Subcutaneous abdominal adipose tissue (tissue), 5 donors: Measurements from ENCODE around the gene ZNFX1.

ENCODE experiments used
- H3K27ac ChIP-seq: one replicate; pipeline ENCODE4 v1.7.0; 2013; ENCODE audit warnings: low read depth, mild to moderate bottlenecking, inconsistent platforms, low read length, moderate library complexity
- H3K27me3 ChIP-seq, 5 donors: one replicate each; pipeline ENCODE4 v1.7.0; 2013; ENCODE audit warnings: low read length in 5 of 5, inconsistent platforms in 1 of 5; ENCODE audit not compliant: control insufficient read depth in 5 of 5, insufficient read depth in 4 of 5
- H3K36me3 ChIP-seq, 5 donors: one replicate each; pipeline ENCODE4 v1.7.0; 2013; ENCODE audit warnings: low read length in 5 of 5; ENCODE audit not compliant: control insufficient read depth in 5 of 5, insufficient read depth in 5 of 5
- H3K4me1 ChIP-seq, 5 donors: one replicate each; pipeline ENCODE4 v1.7.0; 2013; ENCODE audit warnings: low read length in 5 of 5, mild to moderate bottlenecking in 3 of 5, moderate library complexity in 1 of 5; ENCODE audit not compliant: control insufficient read depth in 5 of 5, insufficient read depth in 5 of 5
- H3K4me3 ChIP-seq, 5 donors: one replicate each; pipeline ENCODE4 v1.7.0; 2013; ENCODE audit warnings: low read length in 5 of 5, low read depth in 1 of 5
- H3K9ac ChIP-seq, 5 donors: one replicate each; pipeline ENCODE4 v1.7.0; 2013; ENCODE audit warnings: low read length in 5 of 5, mild to moderate bottlenecking in 4 of 5, moderate library complexity in 3 of 5
- H3K9me3 ChIP-seq, 5 donors: one replicate each; pipeline ENCODE4 v1.7.0; 2013; ENCODE audit warnings: low read length in 5 of 5; ENCODE audit not compliant: control insufficient read depth in 5 of 5
- donor health status: healthy.
- donor health status: healthy.
- donor health status: healthy.
- donor health status: healthy.
- donor health status: healthy.

ZNFX1 gene

GRCh38 chr20:49275216-49275615 lies 2.6 kb downstream of the ZNFX1 start:
- H3K4me1 ChIP-seq: peaks cover 12 to 67% (median 49%) of the 10 kb centered on the region in 5 donors
- no peak overlapping the region for H3K9ac ChIP-seq
- peak overlapping the region; percentile 97 for H3K27ac ChIP-seq
- H3K4me3 ChIP-seq: peak overlapping the region in 2 of 5 donors; percentile 2 to 91
- H3K36me3 ChIP-seq: peaks cover 21 to 44% (median 41%) of the 10 kb centered on the region in 5 donors
- H3K9me3 ChIP-seq: peaks cover 0 to 3% (median 0%) of the 10 kb centered on the region in 5 donors
- H3K27me3 ChIP-seq: peaks cover 0 to 3% (median 0%) of the 10 kb centered on the region in 5 donors

- Histone ChIP-seq H3K36me3 (peaks cover 19 to 53% (median 42%) of the 10 kb centered on the region in 5 donors), H3K4me1 (peaks cover 9 to 66% (median 47%) of the 10 kb centered on the region in 5 donors), H3K27ac (no peak overlapping the region), H3K27me3 (peaks cover 0 to 1% (median 0%) of the 10 kb centered on the region in 5 donors), H3K9ac (no peak overlapping the region), H3K4me3 (no peak overlapping the region), H3K9me3 (no peaks in the 10 kb centered on the region)
Observed at GRCh38 chr20:49273696-49274277, 4.1 kb downstream of the ZNFX1 start.

- Histone ChIP-seq H3K27ac (no peak overlapping the region), H3K4me3 (no peak overlapping the region), H3K27me3 (no peaks in the 10 kb centered on the region), H3K4me1 (peaks cover 6 to 72% (median 52%) of the 10 kb centered on the region in 5 donors), H3K36me3 (peaks cover 21 to 55% (median 42%) of the 10 kb centered on the region in 5 donors), H3K9me3 (no peaks in the 10 kb centered on the region), H3K9ac (no peak overlapping the region)
Observed at GRCh38 chr20:49272654-49273053, 5.2 kb downstream of the ZNFX1 start.

GRCh38 chr20:49270736-49271135 lies 7.1 kb downstream of the ZNFX1 start:
- Histone ChIP-seq H3K27ac (no peak overlapping the region), H3K36me3 (peaks cover 21 to 58% (median 43%) of the 10 kb centered on the region in 5 donors), H3K9me3 (no peaks in the 10 kb centered on the region), H3K27me3 (no peaks in the 10 kb centered on the region), H3K4me1 (peaks cover 5 to 75% (median 45%) of the 10 kb centered on the region in 5 donors), H3K9ac (no peak overlapping the region), H3K4me3 (peak overlapping the region in 2 of 5 donors; percentile 42 to 52)

DNA sequence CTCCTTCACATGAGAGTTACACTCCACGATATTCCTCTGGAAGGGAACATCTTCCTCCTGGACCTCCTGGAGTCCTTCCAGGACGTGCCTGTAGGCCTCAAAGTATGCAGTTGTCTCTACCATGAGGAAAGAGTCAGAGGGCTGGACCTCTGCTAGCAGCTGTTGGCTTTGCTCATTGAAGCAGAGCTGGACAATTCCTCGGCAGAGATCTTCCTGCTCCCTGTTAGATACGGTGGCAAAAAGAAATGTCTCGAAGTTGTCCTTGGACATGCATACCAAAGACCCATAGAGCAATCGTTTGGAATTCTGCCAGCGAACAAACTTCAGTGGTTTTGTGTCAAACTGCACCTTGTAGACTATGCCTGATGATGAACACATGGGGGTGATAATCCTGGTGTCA lies 7.7 kb downstream of the ZNFX1 start:
- Histone ChIP-seq H3K4me1 (peaks cover 2 to 70% (median 39%) of the 10 kb centered on the region in 5 donors), H3K4me3 (peak overlapping the region in 4 of 5 donors; percentile 42 to 52 (median 46)), H3K9me3 (no peaks in the 10 kb centered on the region), H3K36me3 (peaks cover 26 to 59% (median 42%) of the 10 kb centered on the region in 5 donors), H3K9ac (peak overlapping the region in 1 of 5 donors; percentile 25), H3K27ac (no peak overlapping the region), H3K27me3 (no peaks in the 10 kb centered on the region)

GRCh38 chr20:49268600-49269365 lies 9.1 kb downstream of the ZNFX1 start:
- Histone ChIP-seq H3K27ac (no peak overlapping the region), H3K4me1 (peaks cover 2 to 66% (median 36%) of the 10 kb centered on the region in 5 donors), H3K9me3 (no peaks in the 10 kb centered on the region), H3K27me3 (no peaks in the 10 kb centered on the region), H3K36me3 (peaks cover 27 to 67% (median 50%) of the 10 kb centered on the region in 5 donors), H3K9ac (no peak overlapping the region), H3K4me3 (peak overlapping the region in 4 of 5 donors; percentile 14 to 24 (median 22))

- Histone ChIP-seq H3K27ac (no peak overlapping the region), H3K27me3 (no peaks in the 10 kb centered on the region), H3K4me1 (peaks cover 2 to 53% (median 35%) of the 10 kb centered on the region in 5 donors), H3K9ac (no peak overlapping the region), H3K4me3 (peak overlapping the region in 4 of 5 donors; percentile 36 to 48 (median 39)), H3K9me3 (no peaks in the 10 kb centered on the region), H3K36me3 (peaks cover 32 to 72% (median 60%) of the 10 kb centered on the region in 5 donors)
Observed at GRCh38 chr20:49267327-49267726, 10.5 kb downstream of the ZNFX1 start.

DNA sequence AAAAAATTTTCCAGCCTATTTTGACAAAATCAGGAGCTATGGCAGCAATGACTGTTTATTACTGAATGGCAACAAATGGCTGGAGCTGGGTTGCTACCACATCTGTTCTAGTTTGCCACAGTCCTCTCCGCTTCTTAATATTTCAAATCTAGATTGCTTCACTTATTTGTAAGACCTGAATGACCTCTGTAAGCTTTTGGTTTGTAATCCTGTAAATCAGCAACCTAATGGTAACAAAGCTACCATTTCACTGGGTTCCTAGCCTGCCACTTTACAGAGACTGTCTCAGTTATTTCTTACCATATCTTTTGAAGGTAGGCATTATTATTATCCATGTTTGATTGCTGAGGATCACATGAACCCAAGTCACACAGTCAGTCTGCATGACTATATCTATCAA lies 15.4 kb downstream of the ZNFX1 start:
- Histone ChIP-seq H3K4me1 (peaks cover 0 to 16% (median 6%) of the 10 kb centered on the region in 5 donors), H3K36me3 (peaks cover 28 to 81% (median 68%) of the 10 kb centered on the region in 5 donors), H3K9ac (no peak overlapping the region), H3K27ac (no peak overlapping the region), H3K27me3 (no peaks in the 10 kb centered on the region), H3K9me3 (no peaks in the 10 kb centered on the region), H3K4me3 (no peak overlapping the region)

- Histone ChIP-seq H3K9ac (no peak overlapping the region), H3K9me3 (no peaks in the 10 kb centered on the region), H3K36me3 (peaks cover 39 to 94% (median 81%) of the 10 kb centered on the region in 5 donors), H3K27me3 (no peaks in the 10 kb centered on the region), H3K4me1 (peaks cover 0 to 5% (median 0%) of the 10 kb centered on the region in 5 donors), H3K4me3 (no peak overlapping the region), H3K27ac (no peak overlapping the region)
Observed at GRCh38 chr20:49261173-49261572, 16.7 kb downstream of the ZNFX1 start.

- H3K4me3 ChIP-seq: no peak overlapping the region
- H3K4me1 ChIP-seq: no peaks in the 10 kb centered on the region
- no peak overlapping the region for H3K27ac ChIP-seq
- no peaks in the 10 kb centered on the region for H3K27me3 ChIP-seq
- H3K9me3 ChIP-seq: no peaks in the 10 kb centered on the region
- H3K36me3 ChIP-seq: peaks cover 41 to 96% (median 85%) of the 10 kb centered on the region in 5 donors
- no peak overlapping the region for H3K9ac ChIP-seq
Observed at GRCh38 chr20:49260218-49260617, 17.6 kb downstream of the ZNFX1 start.
